Neural cell (in vitro differentiated cells): ENCODE data around the gene PYGM.

Experiments
- EP300 ChIP-seq: fragments of 450-650 bp; conservative IDR thresholded peaks from 2 replicates; pipeline ENCODE4 v1.6.1; 2014; ENCODE audit warnings: antibody characterized with exemption, mild to moderate bottlenecking, moderate library complexity; ENCODE audit not compliant: poor library complexity, severe bottlenecking
- EZH2 ChIP-seq: fragments of 200-600, 300-800 bp; shearing (Covaris generic), sonication (generic); IDR thresholded peaks from 2 replicates; pipeline ENCODE4 v1.6.1; 2014; ENCODE audit warnings: antibody characterized with exemption, low read length, borderline replicate concordance, mild to moderate bottlenecking; ENCODE audit not compliant: insufficient read depth, poor library complexity, severe bottlenecking
- POLR2AphosphoS5 ChIP-seq: IDR thresholded peaks from 2 replicates; pipeline ENCODE4 v1.6.1; 2012
- RAD21 ChIP-seq: fragments of 450-650 bp; conservative IDR thresholded peaks from 2 replicates; pipeline ENCODE4 v1.6.1; 2014; ENCODE audit warnings: antibody characterized with exemption, mild to moderate bottlenecking, moderate library complexity
- TAF1 ChIP-seq: IDR thresholded peaks from 2 replicates; pipeline ENCODE4 v1.6.1; 2012; ENCODE audit warnings: low read depth
- TF ChIP-seq, protein P1 (sequence below): fragments of 450-650 bp; IDR thresholded peaks from 2 replicates; pipeline ENCODE4 v1.5.1; 2014; ENCODE audit warnings: antibody characterized with exemption, mild to moderate bottlenecking, moderate library complexity; ENCODE audit not compliant: poor library complexity, severe bottlenecking
- TF ChIP-seq, protein P2 (sequence below): IDR thresholded peaks from 2 replicates; pipeline ENCODE4 v1.6.1; 2012; ENCODE audit warnings: borderline replicate concordance

DNA sequence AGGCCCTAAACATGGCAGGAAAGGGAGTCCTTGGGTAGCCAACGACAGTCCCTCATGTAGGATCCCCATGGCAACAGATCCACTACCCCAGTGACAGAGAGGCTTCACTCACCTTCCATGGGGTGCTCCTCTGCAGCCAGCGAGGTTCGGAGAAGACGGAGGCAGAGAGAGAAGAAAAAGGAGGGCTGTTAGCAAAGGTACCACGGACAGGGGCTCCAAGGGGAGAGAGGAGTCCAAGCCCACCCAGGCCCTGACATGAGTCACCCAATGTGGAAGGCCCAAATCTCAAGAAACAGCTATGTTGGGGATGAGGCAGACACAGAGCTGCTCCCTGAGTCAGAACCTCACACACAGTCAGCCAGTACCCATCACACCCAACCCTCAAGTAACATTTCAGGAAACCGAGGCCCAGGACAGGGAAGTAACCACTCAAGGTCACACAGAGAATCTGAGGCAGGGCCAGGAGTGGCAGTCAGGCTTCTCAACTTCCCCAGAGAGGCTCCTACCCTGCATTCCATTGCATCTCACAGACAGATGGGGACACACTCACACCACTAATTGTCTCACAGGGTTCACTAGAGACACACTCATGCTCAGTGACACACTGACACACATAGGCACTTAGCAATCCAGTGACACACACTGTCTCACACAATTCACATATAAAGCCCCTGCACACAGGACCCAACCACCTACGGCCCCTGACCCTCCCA lies 62.0 kb downstream of the PYGM start:
- TF ChIP-seq EZH2 (no peak), EP300 (no peak), POLR2AphosphoS5 (no peak), TAF1 (no peak), RAD21 (no peak)
- TF ChIP-seq, protein P1, sequence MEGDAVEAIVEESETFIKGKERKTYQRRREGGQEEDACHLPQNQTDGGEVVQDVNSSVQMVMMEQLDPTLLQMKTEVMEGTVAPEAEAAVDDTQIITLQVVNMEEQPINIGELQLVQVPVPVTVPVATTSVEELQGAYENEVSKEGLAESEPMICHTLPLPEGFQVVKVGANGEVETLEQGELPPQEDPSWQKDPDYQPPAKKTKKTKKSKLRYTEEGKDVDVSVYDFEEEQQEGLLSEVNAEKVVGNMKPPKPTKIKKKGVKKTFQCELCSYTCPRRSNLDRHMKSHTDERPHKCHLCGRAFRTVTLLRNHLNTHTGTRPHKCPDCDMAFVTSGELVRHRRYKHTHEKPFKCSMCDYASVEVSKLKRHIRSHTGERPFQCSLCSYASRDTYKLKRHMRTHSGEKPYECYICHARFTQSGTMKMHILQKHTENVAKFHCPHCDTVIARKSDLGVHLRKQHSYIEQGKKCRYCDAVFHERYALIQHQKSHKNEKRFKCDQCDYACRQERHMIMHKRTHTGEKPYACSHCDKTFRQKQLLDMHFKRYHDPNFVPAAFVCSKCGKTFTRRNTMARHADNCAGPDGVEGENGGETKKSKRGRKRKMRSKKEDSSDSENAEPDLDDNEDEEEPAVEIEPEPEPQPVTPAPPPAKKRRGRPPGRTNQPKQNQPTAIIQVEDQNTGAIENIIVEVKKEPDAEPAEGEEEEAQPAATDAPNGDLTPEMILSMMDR, result no peak
- TF ChIP-seq, protein P2, sequence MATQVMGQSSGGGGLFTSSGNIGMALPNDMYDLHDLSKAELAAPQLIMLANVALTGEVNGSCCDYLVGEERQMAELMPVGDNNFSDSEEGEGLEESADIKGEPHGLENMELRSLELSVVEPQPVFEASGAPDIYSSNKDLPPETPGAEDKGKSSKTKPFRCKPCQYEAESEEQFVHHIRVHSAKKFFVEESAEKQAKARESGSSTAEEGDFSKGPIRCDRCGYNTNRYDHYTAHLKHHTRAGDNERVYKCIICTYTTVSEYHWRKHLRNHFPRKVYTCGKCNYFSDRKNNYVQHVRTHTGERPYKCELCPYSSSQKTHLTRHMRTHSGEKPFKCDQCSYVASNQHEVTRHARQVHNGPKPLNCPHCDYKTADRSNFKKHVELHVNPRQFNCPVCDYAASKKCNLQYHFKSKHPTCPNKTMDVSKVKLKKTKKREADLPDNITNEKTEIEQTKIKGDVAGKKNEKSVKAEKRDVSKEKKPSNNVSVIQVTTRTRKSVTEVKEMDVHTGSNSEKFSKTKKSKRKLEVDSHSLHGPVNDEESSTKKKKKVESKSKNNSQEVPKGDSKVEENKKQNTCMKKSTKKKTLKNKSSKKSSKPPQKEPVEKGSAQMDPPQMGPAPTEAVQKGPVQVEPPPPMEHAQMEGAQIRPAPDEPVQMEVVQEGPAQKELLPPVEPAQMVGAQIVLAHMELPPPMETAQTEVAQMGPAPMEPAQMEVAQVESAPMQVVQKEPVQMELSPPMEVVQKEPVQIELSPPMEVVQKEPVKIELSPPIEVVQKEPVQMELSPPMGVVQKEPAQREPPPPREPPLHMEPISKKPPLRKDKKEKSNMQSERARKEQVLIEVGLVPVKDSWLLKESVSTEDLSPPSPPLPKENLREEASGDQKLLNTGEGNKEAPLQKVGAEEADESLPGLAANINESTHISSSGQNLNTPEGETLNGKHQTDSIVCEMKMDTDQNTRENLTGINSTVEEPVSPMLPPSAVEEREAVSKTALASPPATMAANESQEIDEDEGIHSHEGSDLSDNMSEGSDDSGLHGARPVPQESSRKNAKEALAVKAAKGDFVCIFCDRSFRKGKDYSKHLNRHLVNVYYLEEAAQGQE, result no peak
